NCI-H2081 (cell line): ENCODE results near the gene OR11L1.

Experiments used
- DNase-seq, 2 experiments: peaks; one replicate each; lab custom pipeline; 2025; lab: John Stamatoyannopoulos, UW

OR11L1 gene

DNA sequence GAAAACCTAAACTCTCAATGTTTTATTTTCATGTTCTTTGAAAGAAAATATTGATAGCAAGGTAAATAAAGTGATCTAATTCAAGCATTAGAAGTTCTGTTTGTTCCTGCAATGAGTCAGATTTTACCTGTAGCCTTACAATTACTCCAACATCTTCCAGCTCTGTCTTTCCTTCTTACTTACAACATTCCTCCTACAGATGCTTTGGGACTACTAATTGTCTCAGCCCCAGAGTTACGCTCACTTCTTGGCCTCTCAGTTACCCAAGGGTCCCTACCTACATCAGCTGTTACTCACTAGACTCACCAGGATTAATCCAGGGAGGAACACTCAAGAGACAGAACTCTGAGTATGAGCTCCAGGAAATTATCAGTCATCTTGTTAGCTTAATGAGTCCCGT is 44.2 kb downstream of the OR11L1 start:
- no peak for DNase-seq
